NB4 (cell line): ENCODE data around the gene DPP10.

Experiments
- DNase-seq: peaks from one replicate; pipeline ENCODE4 v3.0.0; 2010; ENCODE audit warnings: low read depth
- H3K4me3 ChIP-seq: one replicate; pipeline ENCODE4 v1.5.1; 2011; ENCODE audit warnings: mild to moderate bottlenecking, low read depth, low read length, moderate library complexity
- CTCF ChIP-seq: IDR thresholded peaks from one replicate; pipeline ENCODE4 v1.5.1; 2012; ENCODE audit warnings: low read depth, low read length
- MAX ChIP-seq: IDR thresholded peaks from 2 replicates; pipeline ENCODE4 v1.6.1; 2011; ENCODE audit warnings: low read depth, low read length
- MYC ChIP-seq: IDR thresholded peaks from 2 replicates; pipeline ENCODE4 v1.6.1; 2011; ENCODE audit warnings: low read depth, low read length
- POLR2A ChIP-seq: IDR thresholded peaks from 2 replicates; pipeline ENCODE4 v1.6.1; 2011; ENCODE audit warnings: mild to moderate bottlenecking; ENCODE audit not compliant: insufficient read length; ENCODE audit errors: extremely low read depth

DPP10 gene

DNA sequence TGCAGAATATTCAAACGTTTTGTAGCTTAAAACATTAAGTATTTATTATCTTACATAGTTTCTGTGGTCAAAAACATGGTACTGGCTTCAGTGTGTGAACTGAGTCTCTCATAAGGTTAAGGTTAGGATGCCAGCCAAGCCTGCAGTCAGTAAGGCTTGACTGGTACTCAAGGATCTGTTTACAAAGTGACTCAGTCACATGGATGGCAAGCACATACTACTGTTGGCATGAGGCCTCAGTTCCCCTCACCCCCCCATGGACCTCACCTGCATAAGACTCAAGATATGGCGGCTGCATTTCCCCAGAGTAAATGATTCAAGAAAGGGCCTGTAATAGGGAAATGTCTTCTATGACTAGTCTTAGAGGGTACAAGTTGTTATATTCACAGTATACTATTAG lies 1167.5 kb downstream of the DPP10 start:
- no peak for DNase-seq
- TF ChIP-seq MYC (no peak), CTCF (no peak), MAX (no peak), POLR2A (no peak)
- H3K4me3 ChIP-seq: no peak overlapping the region

GRCh38 chr2:115610888-115611287 lies 1168.4 kb downstream of the DPP10 start:
- H3K4me3 ChIP-seq: no peak overlapping the region
- no peak for TF ChIP-seq MYC
- TF ChIP-seq POLR2A: no peak
- TF ChIP-seq CTCF: no peak
- no peak for TF ChIP-seq MAX
- no peak for DNase-seq

- no peak for TF ChIP-seq POLR2A
- no peak for TF ChIP-seq CTCF
- TF ChIP-seq MYC: no peak
- TF ChIP-seq MAX: no peak
- DNase-seq: no peak
- H3K4me3 ChIP-seq: no peak overlapping the region
Observed at GRCh38 chr2:115624332-115624731, 1181.9 kb downstream of the DPP10 start.

DNA sequence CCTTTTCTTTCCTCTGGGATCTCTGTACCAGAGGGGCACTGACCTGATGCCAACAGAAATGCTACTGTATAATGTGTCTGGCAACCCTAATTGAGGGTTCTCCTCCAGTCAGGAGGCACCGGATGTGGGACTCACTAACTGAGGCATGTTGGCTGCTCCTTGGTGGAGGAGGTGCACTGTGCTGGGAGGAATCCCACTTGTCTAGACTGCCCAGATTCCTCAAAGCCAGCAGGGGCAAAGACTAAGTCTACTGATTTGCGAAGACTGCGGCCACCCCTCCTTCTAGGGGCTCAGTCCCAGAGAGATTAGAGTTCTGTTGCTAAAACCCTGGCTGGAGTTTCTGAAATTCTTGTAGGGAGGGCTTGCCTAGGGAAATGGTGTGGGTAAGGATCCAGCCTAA lies 1192.1 kb downstream of the DPP10 start:
- TF ChIP-seq CTCF: no peak
- no peak for TF ChIP-seq MAX
- no peak for TF ChIP-seq POLR2A
- TF ChIP-seq MYC: no peak
- DNase-seq: no peak

DNA sequence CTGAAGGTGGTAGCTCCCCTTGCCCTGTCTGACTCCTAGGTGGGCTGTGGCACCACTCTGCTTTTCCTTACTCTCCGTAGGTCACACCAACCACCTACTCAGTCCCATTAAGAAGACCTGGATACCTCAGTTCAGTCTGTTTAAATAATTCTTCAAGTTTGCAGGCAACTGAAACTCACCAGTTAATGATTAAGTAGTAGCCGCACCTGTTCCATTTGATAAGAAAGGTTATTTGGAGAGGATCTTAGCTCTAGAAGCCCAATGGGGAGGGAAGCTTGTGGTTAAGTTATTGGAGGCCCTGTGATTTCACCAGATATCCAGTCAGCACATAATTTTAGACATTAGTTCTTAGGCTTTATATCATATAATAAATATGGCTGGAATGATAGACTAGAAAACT lies 1193.0 kb downstream of the DPP10 start:
- TF ChIP-seq MYC: no peak
- H3K4me3 ChIP-seq: no peak overlapping the region
- DNase-seq: no peak

More for the DNA sequence above, 1192.1 kb downstream of the DPP10 start:
- H3K4me3 ChIP-seq: no peak overlapping the region

- TF ChIP-seq POLR2A (no peak), CTCF (no peak), MYC (no peak), MAX (no peak)
- no peak for DNase-seq
- H3K4me3 ChIP-seq: no peak overlapping the region
Observed at GRCh38 chr2:115649731-115650130, 1207.3 kb downstream of the DPP10 start.

DNA sequence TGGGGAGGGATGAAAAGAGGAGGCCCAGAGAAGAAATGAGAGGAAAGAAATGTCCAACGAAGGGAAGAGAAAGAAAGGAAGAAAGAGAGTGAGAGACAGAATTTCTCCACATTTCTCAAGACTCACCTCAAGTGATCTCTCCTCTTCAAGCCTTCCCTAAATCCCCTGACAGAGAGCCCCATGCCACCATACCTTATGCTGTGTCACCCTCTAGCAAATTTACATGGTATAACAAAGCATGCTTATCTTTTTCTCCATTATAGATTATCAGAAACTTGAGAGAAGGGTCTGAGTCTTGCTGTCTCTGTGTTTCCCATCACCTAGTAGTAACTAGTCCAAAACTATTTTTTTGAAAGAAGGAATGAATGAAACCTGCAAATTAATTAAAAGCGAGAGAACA lies 1208.4 kb downstream of the DPP10 start:
- no peak for TF ChIP-seq MAX
- TF ChIP-seq CTCF: no peak
- no peak for TF ChIP-seq MYC
- no peak for TF ChIP-seq POLR2A
- DNase-seq: peak; percentile 4
- no peak overlapping the region for H3K4me3 ChIP-seq
